ENCODE results near the gene ASCC1.

DNA sequence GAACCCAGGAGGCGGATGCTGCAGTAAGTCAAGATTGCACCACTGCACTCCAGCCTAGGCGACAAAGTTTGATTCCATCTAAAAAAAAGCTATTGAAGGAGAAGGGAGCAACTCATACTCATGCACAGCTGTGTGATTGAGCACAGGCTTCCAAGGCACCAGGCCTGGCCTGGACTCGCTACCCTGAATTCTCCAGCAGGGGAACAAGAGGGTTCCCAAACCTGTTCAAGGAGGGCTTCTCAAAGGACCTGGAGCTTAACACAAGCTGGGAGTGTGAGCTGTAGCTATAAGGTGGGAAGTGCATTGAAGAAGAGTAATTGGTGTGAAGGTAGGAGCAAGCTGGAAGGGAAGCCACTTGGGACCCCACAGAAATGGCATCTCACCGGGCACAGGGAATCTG lies 42.5 kb upstream of the ASCC1 start:
- no peak for TF ChIP-seq ZNF274 (IDR thresholded peaks at IDR 0.05; ENCODE audit: low read depth, low read length)
- no peak for TF ChIP-seq YY1 (IDR thresholded peaks at IDR 0.05; ENCODE audit: insufficient read depth, insufficient read length)

Measured in NT2/D1 (cell line).